GM12801 (cell line): ENCODE measurements around the gene ETFA.

Experiments
- CTCF ChIP-seq: IDR thresholded peaks from one replicate; pipeline ENCODE4 v1.5.1; 2011; ENCODE audit warnings: control low read depth; ENCODE audit not compliant: insufficient read length; ENCODE audit errors: extremely low read depth

ETFA gene

GRCh38 chr15:76335307-76336253 lies 24.3 kb upstream of the ETFA start:
- no peak for TF ChIP-seq CTCF

DNA sequence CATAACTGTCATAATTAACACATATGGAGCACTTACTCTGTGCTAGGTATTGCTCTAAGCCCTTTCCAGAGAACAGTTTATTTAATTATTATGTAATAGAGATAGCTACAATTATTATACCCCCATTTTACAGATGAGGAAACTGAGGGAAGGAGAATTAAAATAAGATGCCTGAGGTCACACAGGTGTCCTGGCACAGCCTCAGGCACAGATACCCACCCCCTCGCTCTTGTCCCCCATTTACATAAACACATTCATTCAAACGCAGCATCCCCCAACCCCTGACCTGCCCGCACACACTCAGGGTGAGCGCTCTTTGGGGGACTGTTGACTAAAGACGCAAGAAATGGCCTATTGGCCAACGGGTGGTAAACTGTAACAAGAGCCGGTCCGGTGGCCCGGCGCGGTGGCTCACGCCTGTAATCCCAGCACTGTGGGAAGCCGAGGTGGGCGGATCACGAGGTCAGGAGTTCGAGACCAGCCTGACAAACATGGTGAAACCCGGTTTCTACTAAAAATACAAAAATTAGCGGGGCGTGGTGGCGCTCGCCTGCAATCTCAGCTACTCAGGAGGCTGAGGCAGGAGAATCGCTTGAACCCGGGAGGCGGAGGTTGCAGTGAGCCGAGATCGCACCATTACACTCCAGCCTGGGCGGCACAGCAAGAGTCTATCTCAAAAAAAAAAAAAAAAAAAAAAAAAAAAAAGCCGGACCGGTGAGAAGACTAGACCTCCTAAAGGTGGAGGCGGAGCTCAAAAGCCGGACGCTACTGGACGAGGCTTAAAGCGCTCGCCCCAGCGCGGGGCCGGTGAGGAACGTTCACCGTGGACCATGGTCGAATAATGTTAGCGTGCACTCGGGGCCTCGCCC lies 23.4 kb upstream of the ETFA start:
- TF ChIP-seq CTCF, result no peak

- no peak for TF ChIP-seq CTCF
These were observed 22.6 kb upstream of the ETFA start for GRCh38 chr15:76333720-76334437.

DNA sequence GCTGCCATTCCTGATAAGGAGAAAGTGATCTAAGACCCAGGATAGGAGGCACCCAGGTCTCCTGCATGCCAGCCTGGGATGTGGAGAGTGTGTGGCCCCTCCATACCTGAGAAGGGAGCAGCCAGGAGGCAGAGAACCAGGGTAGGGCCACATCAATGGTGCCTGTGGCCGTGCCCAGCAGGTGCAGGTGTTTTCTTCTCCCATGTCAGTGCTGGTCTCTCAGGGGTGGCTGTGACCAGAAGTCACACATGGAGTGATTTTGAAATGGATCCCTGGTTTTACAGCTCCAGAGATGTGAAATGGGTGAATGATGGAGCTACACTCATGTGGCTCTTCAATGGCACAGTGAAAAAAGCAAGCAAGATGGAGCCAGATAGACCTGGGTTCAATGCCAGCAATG lies 22.0 kb upstream of the ETFA start:
- no peak for TF ChIP-seq CTCF

GRCh38 chr15:76332796-76333195 lies 21.5 kb upstream of the ETFA start:
- no peak for TF ChIP-seq CTCF

DNA sequence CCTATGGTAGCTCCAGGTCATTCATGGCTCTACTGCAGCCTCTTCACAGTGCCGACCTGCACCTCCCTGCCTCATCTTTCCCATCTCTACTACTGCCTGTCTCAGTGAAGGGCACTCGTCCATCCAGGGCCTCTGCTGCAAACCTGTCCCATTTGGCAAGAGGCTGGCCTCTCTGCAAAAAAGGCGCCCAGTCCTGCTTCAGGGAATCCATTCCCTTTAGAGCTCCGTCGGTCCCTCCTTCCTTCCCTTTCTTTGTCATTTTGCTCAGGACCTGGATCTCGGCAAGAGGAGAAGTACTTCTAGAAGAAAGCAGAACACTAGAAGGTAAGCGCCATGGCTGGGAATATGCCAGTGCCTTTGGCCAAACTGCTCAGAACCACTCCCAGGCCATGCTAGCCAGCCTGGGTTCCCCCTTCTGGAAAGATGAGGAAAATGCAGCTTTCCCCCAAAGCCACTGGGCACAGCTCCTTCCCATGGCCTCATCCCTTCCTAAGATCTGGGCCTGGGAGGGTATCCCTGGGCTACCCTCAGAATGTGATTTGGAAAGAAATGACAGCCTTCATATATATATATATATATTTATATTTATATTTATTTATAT lies 18.9 kb upstream of the ETFA start:
- TF ChIP-seq CTCF, result no peak
